GM23338 (cell line): ENCODE data around the gene YIPF7. TPM values are rescaled to one million over a fixed set of nuclear protein-coding genes. Genes with fewer than 3 reads are reported as not detected.

ENCODE experiments used
- ATAC-seq: fragments of 200-7000 bp; cut with Tn5 transposase; 3 replicates; pipeline ENCODE4 v1.9.1; 2020
- DNase-seq: peaks from one replicate; pipeline ENCODE4 v3.0.0-alpha.2; 2015; ENCODE audit warnings: low spot score
- H2AFZ ChIP-seq: fragments of 200-600 bp; sonication (generic); 2 replicates; pipeline ENCODE4 v1.8.0; 2016; ENCODE audit warnings: antibody characterized with exemption, mild to moderate bottlenecking, moderate library complexity
- H3F3A ChIP-seq: fragments of 200-600 bp; sonication (generic); replicated peaks from 2 replicates; pipeline ENCODE4 v1.8.0; 2017; ENCODE audit warnings: antibody characterized with exemption, mixed run types, low read depth
- H3K27ac ChIP-seq: fragments of 200-600 bp; sonication (generic); 2 replicates; pipeline ENCODE4 v1.6.1; 2016; ENCODE audit warnings: low read depth
- H3K27me3 ChIP-seq: fragments of 200-600 bp; sonication (generic); 2 replicates; pipeline ENCODE4 v1.8.0; 2016; ENCODE audit warnings: mild to moderate bottlenecking, mixed run types, moderate library complexity; ENCODE audit not compliant: insufficient read depth
- H3K36me3 ChIP-seq: fragments of 200-600 bp; sonication (generic); 2 replicates; pipeline ENCODE4 v1.8.0; 2016; ENCODE audit warnings: mild to moderate bottlenecking; ENCODE audit not compliant: insufficient read depth
- H3K4me1 ChIP-seq: fragments of 200-600 bp; sonication (generic); 2 replicates; pipeline ENCODE4 v1.8.0; 2016; ENCODE audit warnings: mild to moderate bottlenecking, moderate library complexity; ENCODE audit not compliant: insufficient read depth
- H3K4me2 ChIP-seq: fragments of 200-600 bp; sonication (generic); 2 replicates; pipeline ENCODE4 v1.7.1; 2017; ENCODE audit warnings: mixed run types
- H3K4me3 ChIP-seq: fragments of 200-600 bp; sonication (generic); 2 replicates; pipeline ENCODE4 v1.6.1; 2016; ENCODE audit warnings: mixed run types
- H3K79me2 ChIP-seq: fragments of 200-600 bp; sonication (generic); replicated peaks from 2 replicates; pipeline ENCODE4 v1.8.0; 2017; ENCODE audit warnings: mild to moderate bottlenecking; ENCODE audit not compliant: insufficient read depth
- H3K9me2 ChIP-seq: fragments of 200-600 bp; sonication (generic); 2 replicates; pipeline ENCODE4 v1.8.0; 2017; ENCODE audit not compliant: insufficient read depth
- H4K20me1 ChIP-seq: fragments of 200-600 bp; sonication (generic); replicated peaks from 2 replicates; pipeline ENCODE4 v1.8.0; 2017; ENCODE audit warnings: mild to moderate bottlenecking; ENCODE audit not compliant: insufficient read depth
- H3K27ac Mint-ChIP-seq: 2 replicates; pipeline ENCODE4 v1.8.0; 2020; ENCODE audit warnings: inconsistent platforms, mild to moderate bottlenecking, moderate library complexity, mixed read lengths
- H3K27me3 Mint-ChIP-seq: 3 replicates; pipeline ENCODE4 v1.8.0; 2022; ENCODE audit warnings: low read depth, mild to moderate bottlenecking, moderate library complexity, mixed read lengths, inconsistent platforms; ENCODE audit not compliant: insufficient read depth, poor library complexity
- H3K36me3 Mint-ChIP-seq: 3 replicates; pipeline ENCODE4 v1.8.0; 2021; ENCODE audit warnings: low read depth, mild to moderate bottlenecking, inconsistent platforms, moderate library complexity, mixed read lengths
- H3K4me1 Mint-ChIP-seq: 3 replicates; pipeline ENCODE4 v1.8.0; 2020; ENCODE audit warnings: mild to moderate bottlenecking, inconsistent platforms, mixed read lengths
- H3K4me3 Mint-ChIP-seq: 3 replicates; pipeline ENCODE4 v1.8.0; 2021; ENCODE audit warnings: moderate library complexity, mild to moderate bottlenecking, inconsistent platforms, mixed read lengths
- H3K9me3 Mint-ChIP-seq: 3 replicates; pipeline ENCODE4 v1.8.0; 2020; ENCODE audit warnings: moderate library complexity, mild to moderate bottlenecking, inconsistent platforms, mixed read lengths
- CTCF ChIP-seq, 2 experiments: fragments of 200-600 bp in 1 of 2; sonication (generic) in 1 of 2; conservative IDR thresholded peaks; 2 replicates each; pipeline versions ENCODE4 v1.5.1 to v1.6.1; 2016 to 2017; ENCODE audit warnings: antibody characterized with exemption in 2 of 2, low read depth in 2 of 2, mild to moderate bottlenecking in 2 of 2, moderate library complexity in 1 of 2
- ETS1 ChIP-seq: IDR thresholded peaks from 2 replicates; pipeline ENCODE4 v1.6.1; 2016; ENCODE audit warnings: antibody characterized with exemption
- EZH2phosphoT487 ChIP-seq: fragments of 200-600 bp; sonication (generic); IDR thresholded peaks from one replicate; pipeline ENCODE4 v1.8.1; 2018; ENCODE audit warnings: antibody characterized with exemption; ENCODE audit not compliant: unreplicated experiment
- NANOG ChIP-seq: IDR thresholded peaks from 2 replicates; pipeline ENCODE4 v1.6.1; 2016; ENCODE audit warnings: antibody characterized with exemption, borderline replicate concordance
- REST ChIP-seq: IDR thresholded peaks from one replicate; pipeline ENCODE4 v1.6.1; 2018; ENCODE audit warnings: antibody characterized with exemption; ENCODE audit not compliant: unreplicated experiment
- ZNF331 ChIP-seq: fragments of 250-450 bp; sonication (Bioruptor Pico); IDR thresholded peaks from 2 replicates; pipeline ENCODE4 v1.5.0; 2020; ENCODE audit warnings: low read depth, mild to moderate bottlenecking, moderate library complexity
- ZNF462 ChIP-seq: fragments of 250-450 bp; sonication (Bioruptor Pico); IDR thresholded peaks from 2 replicates; pipeline ENCODE4 v1.5.0; 2020; ENCODE audit warnings: mild to moderate bottlenecking, moderate library complexity
- polyA plus RNA-seq: library from polyadenylated mRNA; unstranded; fragments of >200 nt; fragmentation: Nextera tagmentation; extraction: Ambion mirVana; gene quantifications from 2 replicates; pipeline ENCODE4 v1.2.1, GENCODE V29; 2016
- total RNA-seq: library from RNA; depleted of rRNA; stranded (reverse); fragments of >200 nt; shearing (Covaris generic); gene quantifications from 2 replicates; pipeline ENCODE4 v1.2.3, GENCODE V29; 2014

YIPF7 gene
- total and polyA plus RNA-seq, 2 experiments from 2014 or later = not detected

GRCh38 chr4:44668526-44668925 is 17.1 kb upstream of the YIPF7 start (continued):
- no peak for TF ChIP-seq ZNF462 (CRISPR knock-in tag)

- peak overlapping the region; percentile 88 for H2AFZ ChIP-seq
- Mint-ChIP-seq H3K36me3 (no peaks in the 10 kb centered on the region), H3K4me3 (no peak overlapping the region), H3K27me3 (no peaks in the 10 kb centered on the region), H3K27ac (no peak overlapping the region), H3K9me3 (no peaks in the 10 kb centered on the region), H3K4me1 (peaks cover 8% of the 10 kb centered on the region; the same call in 2 of the 3 replicates)
- H3K27ac ChIP-seq = no peak overlapping the region
- no peak overlapping the region for H3K4me3 ChIP-seq
- no peaks in the 10 kb centered on the region for H4K20me1 ChIP-seq
- peak; percentile 53; the same call in 2 of the 3 replicates for ATAC-seq
- no peak overlapping the region for H3K4me2 ChIP-seq
- no peaks in the 10 kb centered on the region for H3K36me3 ChIP-seq
- H3F3A ChIP-seq = no peaks in the 10 kb centered on the region
- no peaks in the 10 kb centered on the region for H3K79me2 ChIP-seq
- H3K4me1 ChIP-seq = no peaks in the 10 kb centered on the region
- peak; percentile 8 for DNase-seq
- no peaks in the 10 kb centered on the region for H3K9me2 ChIP-seq
- H3K27me3 ChIP-seq = no peaks in the 10 kb centered on the region
- TF ChIP-seq ZNF331 (no peak), EZH2phosphoT487 (no peak), ETS1 (no peak), NANOG (no peak), CTCF (conservative IDR thresholded peaks at IDR 0.05; ENCODE audit: low read depth in 2 of 2) (no peak), REST (no peak)
Observed at GRCh38 chr4:44663539-44664263, 12.3 kb upstream of the YIPF7 start.
